OCI-LY7 (cell line): ENCODE results near the gene C2. TPM values are rescaled to one million over a fixed set of nuclear protein-coding genes. Genes with fewer than 3 reads are reported as not detected.
"Not testable (repeated sequence)": the region's sequence is repeated elsewhere in the genome, so short reads cannot be mapped to it uniquely, and the experiment has no call there.

Source experiments
- BruUV-seq: library from RNA; stranded (reverse); fragments of 400-500 nt; replicated peaks from 2 replicates; lab custom pipeline; 2021; lab: Mats Ljungman, UMichigan
- CTCF ChIA-PET: fragments of 300-600 bp; sonication (Branson Sonifier 250); formaldehyde crosslinking; loops from one replicate; lab custom pipeline; 2022; ENCODE audit warnings: antibody characterized with exemption; ENCODE audit not compliant: unreplicated experiment; lab: Charles Lee
- POLR2A ChIA-PET: fragments of 300-600 bp; sonication (Branson Sonifier 250); formaldehyde crosslinking; loops from one replicate; lab custom pipeline; 2022; ENCODE audit warnings: antibody characterized with exemption; lab: Charles Lee
- DNase-seq: peaks from one replicate; pipeline ENCODE4 v3.0.0-alpha.2; 2015; ENCODE audit warnings: low spot score
- H2AFZ ChIP-seq: fragments of 200-600 bp; sonication (generic), shearing (Covaris generic); 2 replicates; pipeline ENCODE4 v1.6.1; 2014; ENCODE audit warnings: mild to moderate bottlenecking, antibody characterized with exemption, low read length, moderate library complexity
- H3K27ac ChIP-seq: fragments of 200-600 bp; sonication (generic); 2 replicates; pipeline ENCODE4 v1.5.1; 2014; ENCODE audit warnings: mixed run types, low read depth, mild to moderate bottlenecking, moderate library complexity, low read length, inconsistent platforms; ENCODE audit not compliant: poor library complexity, severe bottlenecking
- H3K36me3 ChIP-seq: fragments of 200-600 bp; sonication (generic); 2 replicates; pipeline ENCODE4 v1.6.1; 2014; ENCODE audit warnings: mild to moderate bottlenecking, antibody characterized with exemption, low read length, moderate library complexity, mixed read lengths; ENCODE audit not compliant: insufficient read depth
- H3K4me1 ChIP-seq: fragments of 200-600 bp; sonication (generic); 2 replicates; pipeline ENCODE4 v1.5.1; 2014; ENCODE audit warnings: mild to moderate bottlenecking, low read length; ENCODE audit not compliant: insufficient read depth, poor library complexity, severe bottlenecking
- H3K4me2 ChIP-seq: fragments of 200-600 bp; sonication (generic); 2 replicates; pipeline ENCODE4 v1.6.1; 2014; ENCODE audit warnings: mild to moderate bottlenecking, low read length
- H3K4me3 ChIP-seq: fragments of 200-600 bp; sonication (generic); 2 replicates; pipeline ENCODE4 v1.5.1; 2014; ENCODE audit warnings: mild to moderate bottlenecking, low read depth, low read length; ENCODE audit not compliant: poor library complexity, severe bottlenecking
- H3K79me2 ChIP-seq: fragments of 200-600 bp; sonication (generic); 2 replicates; pipeline ENCODE4 v1.6.1; 2016; ENCODE audit warnings: low read depth, mild to moderate bottlenecking, low read length, moderate library complexity, mixed read lengths; ENCODE audit not compliant: insufficient read depth
- H3K9me2 ChIP-seq: fragments of 200-600 bp; sonication (generic); 2 replicates; pipeline ENCODE4 v1.6.1; 2016; ENCODE audit warnings: mild to moderate bottlenecking, low read length, mixed read lengths; ENCODE audit not compliant: insufficient read depth
- H3K9me3 ChIP-seq: fragments of 200-600 bp; sonication (generic); 2 replicates; pipeline ENCODE4 v1.6.1; 2014; ENCODE audit warnings: mild to moderate bottlenecking, mixed run types, low read length, mixed read lengths
- H4K20me1 ChIP-seq: fragments of 200-600 bp; sonication (generic); 2 replicates; pipeline ENCODE4 v1.6.1; 2014; ENCODE audit warnings: mild to moderate bottlenecking, antibody characterized with exemption, low read length, moderate library complexity, mixed read lengths; ENCODE audit not compliant: insufficient read depth
- EZH2phosphoT487 ChIP-seq: fragments of 200-600 bp; sonication (generic); IDR thresholded peaks from 2 replicates; pipeline ENCODE4 v1.6.1; 2018; ENCODE audit warnings: low read depth, borderline replicate concordance, mild to moderate bottlenecking, mixed run types, antibody characterized with exemption, low read length, moderate library complexity, mixed read lengths
- intact Hi-C: fragments of 100-400 bp; cut with micrococcal nuclease; formaldehyde crosslinking; loops from one replicate; pipeline ENCODE4 v1.10.0; 2022; ENCODE audit not compliant: unreplicated experiment
- total RNA-seq, 2 experiments: library from RNA; depleted of rRNA in 1 of 2; stranded (reverse); fragments of >200 nt in 1 of 2; shearing (Covaris generic) in 1 of 2; gene quantifications; 2 replicates each; pipeline ENCODE4 v1.2.3, GENCODE V29; 2014 to 2022
- TF ChIP-seq, protein P1 (sequence below): fragments of 200-600 bp; sonication (generic); conservative IDR thresholded peaks from 2 replicates; pipeline ENCODE4 v1.5.1; 2014; ENCODE audit warnings: mild to moderate bottlenecking, antibody characterized with exemption, low read length, moderate library complexity, mixed read lengths

C2 gene
- total RNA-seq, 2 experiments from 2014 or later: 3.4 to 4.4 TPM

DNA sequence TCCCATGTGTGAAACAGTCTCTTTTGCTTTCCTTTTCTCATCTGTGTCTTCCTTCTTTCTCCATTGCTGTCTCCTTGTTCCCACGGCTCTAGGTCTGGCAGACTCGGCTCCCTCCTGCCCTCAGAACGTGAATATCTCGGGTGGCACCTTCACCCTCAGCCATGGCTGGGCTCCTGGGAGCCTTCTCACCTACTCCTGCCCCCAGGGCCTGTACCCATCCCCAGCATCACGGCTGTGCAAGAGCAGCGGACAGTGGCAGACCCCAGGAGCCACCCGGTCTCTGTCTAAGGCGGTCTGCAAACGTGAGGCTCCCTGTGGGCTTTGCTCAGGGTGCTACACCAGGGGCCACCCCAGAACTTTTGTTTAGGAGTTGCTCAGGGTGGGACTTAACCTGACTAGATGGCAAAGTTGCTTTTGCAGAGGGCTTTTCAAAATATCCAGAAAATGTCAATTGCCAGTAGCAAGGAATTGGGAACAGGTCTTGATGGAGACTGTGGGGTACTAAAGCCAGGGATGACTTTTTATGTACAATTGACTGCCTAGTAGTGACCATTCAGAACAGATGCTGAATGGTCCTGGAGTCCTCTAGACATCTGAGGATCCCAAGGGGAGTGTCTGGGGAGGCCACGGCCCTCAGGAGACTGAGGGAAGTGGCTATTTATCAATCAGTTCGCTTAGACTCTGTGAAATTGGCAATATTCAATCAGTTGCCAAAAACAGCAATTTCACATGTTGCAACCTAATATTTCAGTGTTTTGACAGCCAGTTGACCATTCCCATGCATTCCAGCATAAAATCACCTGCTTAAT is 550 bp downstream of the C2 start:
- Histone ChIP-seq H3K4me3 (no peak overlapping the region), H3K9me2 (no peaks in the 10 kb centered on the region), H3K4me2 (no peak overlapping the region), H3K9me3 (no peaks in the 10 kb centered on the region), H3K4me1 (no peaks in the 10 kb centered on the region), H3K79me2 (no peaks in the 10 kb centered on the region), H3K27ac (no peak overlapping the region), H2AFZ (no peak overlapping the region), H3K36me3 (no peaks in the 10 kb centered on the region), H4K20me1 (no peaks in the 10 kb centered on the region)
- ChIA-PET POLR2A (no interaction called here), CTCF (no interaction called here)
- no peak for TF ChIP-seq EZH2phosphoT487
- TF ChIP-seq, protein P1, sequence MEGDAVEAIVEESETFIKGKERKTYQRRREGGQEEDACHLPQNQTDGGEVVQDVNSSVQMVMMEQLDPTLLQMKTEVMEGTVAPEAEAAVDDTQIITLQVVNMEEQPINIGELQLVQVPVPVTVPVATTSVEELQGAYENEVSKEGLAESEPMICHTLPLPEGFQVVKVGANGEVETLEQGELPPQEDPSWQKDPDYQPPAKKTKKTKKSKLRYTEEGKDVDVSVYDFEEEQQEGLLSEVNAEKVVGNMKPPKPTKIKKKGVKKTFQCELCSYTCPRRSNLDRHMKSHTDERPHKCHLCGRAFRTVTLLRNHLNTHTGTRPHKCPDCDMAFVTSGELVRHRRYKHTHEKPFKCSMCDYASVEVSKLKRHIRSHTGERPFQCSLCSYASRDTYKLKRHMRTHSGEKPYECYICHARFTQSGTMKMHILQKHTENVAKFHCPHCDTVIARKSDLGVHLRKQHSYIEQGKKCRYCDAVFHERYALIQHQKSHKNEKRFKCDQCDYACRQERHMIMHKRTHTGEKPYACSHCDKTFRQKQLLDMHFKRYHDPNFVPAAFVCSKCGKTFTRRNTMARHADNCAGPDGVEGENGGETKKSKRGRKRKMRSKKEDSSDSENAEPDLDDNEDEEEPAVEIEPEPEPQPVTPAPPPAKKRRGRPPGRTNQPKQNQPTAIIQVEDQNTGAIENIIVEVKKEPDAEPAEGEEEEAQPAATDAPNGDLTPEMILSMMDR: no peak
- DNase-seq: no peak
- intact Hi-C loops: no loop called here
- no TSS peak for BruUV-seq

DNA sequence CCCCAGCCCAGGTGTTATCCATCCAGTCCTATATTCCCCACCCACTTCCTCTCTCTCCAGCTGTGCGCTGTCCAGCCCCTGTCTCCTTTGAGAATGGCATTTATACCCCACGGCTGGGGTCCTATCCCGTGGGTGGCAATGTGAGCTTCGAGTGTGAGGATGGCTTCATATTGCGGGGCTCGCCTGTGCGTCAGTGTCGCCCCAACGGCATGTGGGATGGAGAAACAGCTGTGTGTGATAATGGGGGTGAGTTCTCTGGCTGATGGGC is 1.1 kb downstream of the C2 start:
- Histone ChIP-seq H3K27ac (no peak overlapping the region), H3K9me3 (no peaks in the 10 kb centered on the region), H4K20me1 (no peaks in the 10 kb centered on the region), H3K4me3 (no peak overlapping the region), H3K79me2 (no peaks in the 10 kb centered on the region), H3K4me2 (no peak overlapping the region), H3K36me3 (no peaks in the 10 kb centered on the region), H2AFZ (no peak overlapping the region), H3K9me2 (no peaks in the 10 kb centered on the region), H3K4me1 (no peaks in the 10 kb centered on the region)
- no TSS peak for BruUV-seq
- POLR2A ChIA-PET: no interaction called here
- no peak for DNase-seq
- intact Hi-C loops: no loop called here
- TF ChIP-seq, protein P1: no peak
- no peak for TF ChIP-seq EZH2phosphoT487
- CTCF ChIA-PET: no interaction called here

DNA sequence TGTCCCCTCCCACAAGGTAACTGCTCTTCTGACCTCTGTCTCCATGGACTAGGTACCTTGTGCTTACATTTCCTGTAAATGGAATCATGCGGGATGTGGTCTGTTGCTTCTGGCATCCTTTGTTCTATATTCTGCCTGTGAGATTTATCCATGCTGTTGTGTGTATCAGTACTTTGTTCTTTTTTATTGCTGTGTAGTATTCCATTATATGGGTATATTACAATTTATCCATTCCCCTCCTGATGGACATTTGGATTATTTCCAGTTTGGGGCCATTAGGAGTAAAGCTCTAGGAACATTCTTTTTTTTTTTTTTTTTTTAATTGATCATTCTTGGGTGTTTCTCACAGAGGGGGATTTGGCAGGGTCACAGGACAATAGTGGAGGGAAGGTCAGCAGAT is 3.4 kb downstream of the C2 start:
- no peaks in the 10 kb centered on the region for H3K4me1 ChIP-seq
- H3K4me2 ChIP-seq: no peak overlapping the region
- ChIA-PET CTCF (no interaction called here), POLR2A (interaction anchor here (0.6 to 0.8 kb wide), 2 partner anchors 12 to 81 kb away, joined by 3 to 9 read pairs; no protein-coding TSS in a partner anchor)
- intact Hi-C loops: no loop called here
- no peaks in the 10 kb centered on the region for H3K36me3 ChIP-seq
- no peaks in the 10 kb centered on the region for H3K79me2 ChIP-seq
- DNase-seq: no peak
- TF ChIP-seq EZH2phosphoT487: no peak
- TF ChIP-seq, protein P1: no peak
- H3K27ac ChIP-seq: no peak overlapping the region
- no peak overlapping the region for H3K4me3 ChIP-seq
- H3K9me2 ChIP-seq: no peaks in the 10 kb centered on the region
- BruUV-seq: no TSS peak
- H2AFZ ChIP-seq: no peak overlapping the region
- H3K9me3 ChIP-seq: no peaks in the 10 kb centered on the region
- H4K20me1 ChIP-seq: no peaks in the 10 kb centered on the region

DNA sequence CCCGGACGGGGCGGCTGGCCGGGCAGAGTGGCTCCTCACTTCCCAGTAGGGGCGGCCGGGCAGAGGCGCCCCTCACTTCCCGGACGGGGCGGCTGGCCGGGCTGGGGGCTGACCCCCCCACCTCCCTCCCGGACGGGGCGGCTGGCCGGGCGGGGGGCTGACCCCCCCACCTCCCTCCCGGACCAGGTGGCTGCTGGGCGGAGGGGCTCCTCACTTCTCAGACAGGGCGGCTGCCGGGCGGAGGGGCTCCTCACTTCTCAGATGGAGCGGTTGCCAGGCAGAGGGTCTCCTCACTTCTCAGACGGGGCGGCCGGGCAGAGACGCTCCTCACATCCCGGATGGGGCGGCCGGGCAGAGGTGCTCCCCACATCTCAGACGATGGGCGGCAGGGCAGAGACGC is 4.6 kb downstream of the C2 start:
- H3K36me3 ChIP-seq, H3K4me1 ChIP-seq, H3K4me2 ChIP-seq, H3K9me3 ChIP-seq, POLR2A ChIA-PET, H3K4me3 ChIP-seq, H3K79me2 ChIP-seq, CTCF ChIA-PET, H4K20me1 ChIP-seq, H3K9me2 ChIP-seq, H2AFZ ChIP-seq, intact Hi-C loops, H3K27ac ChIP-seq, DNase-seq, BruUV-seq: not testable (repeated sequence)
